BLaER1 treated with 17β-estradiol and CSF1 and Interleukin-3, amounts not matched to agents 10 nM and 100 nM (cell line): ENCODE data around the gene ARMC6.
A peak's percentile ranks its signal among the peaks of the same experiment; 100 is the strongest.

ENCODE experiments used
- H3K27ac ChIP-seq, 11 experiments: shearing (Covaris generic); formaldehyde crosslinking; 2 replicates each; pipeline ENCODE4 v1.8.1; 2022
- H3K27me3 ChIP-seq, 11 experiments: shearing (Covaris generic); formaldehyde crosslinking; 2 replicates each; pipeline ENCODE4 v1.8.1; 2022
- H3K36me3 ChIP-seq, 11 experiments: shearing (Covaris generic); formaldehyde crosslinking; 2 replicates each; pipeline ENCODE4 v1.8.1; 2022
- H3K4me1 ChIP-seq, 10 experiments: shearing (Covaris generic); formaldehyde crosslinking; 2 replicates each; pipeline ENCODE4 v1.8.1; 2022
- H3K4me2 ChIP-seq, 11 experiments: shearing (Covaris generic); formaldehyde crosslinking; 2 replicates each; pipeline ENCODE4 v1.8.1; 2022
- H3K4me3 ChIP-seq, 10 experiments: shearing (Covaris generic); formaldehyde crosslinking; 2 replicates each; pipeline ENCODE4 v1.8.1; 2022
- H3K9ac ChIP-seq, 11 experiments: shearing (Covaris generic); formaldehyde crosslinking; 2 replicates each; pipeline ENCODE4 v1.8.1; 2022
- H3K9me3 ChIP-seq, 11 experiments: shearing (Covaris generic); formaldehyde crosslinking; replicated peaks in 1 of 11; 2 replicates each; pipeline ENCODE4 v1.8.1; 2022
- H4K20me1 ChIP-seq, 11 experiments: shearing (Covaris generic); formaldehyde crosslinking; 2 replicates each; pipeline ENCODE4 v1.8.1; 2022
- Cebpa-rat ChIP-seq, 11 experiments: shearing (Covaris generic); IDR thresholded peaks; 2 replicates each; pipeline ENCODE4 v1.8.1; 2022

Gene ARMC6

GRCh38 chr19:19078801-19079200 lies 45.4 kb downstream of the ARMC6 start:
- peak overlapping the region in 5 of 11 experiments; percentile 14 to 73 (median 64); a peak in 5 of 22 replicates for H3K27ac ChIP-seq
- H3K9me3 ChIP-seq: no peaks in the 10 kb centered on the region
- peaks cover 0 to 7% (median 0%) of the 10 kb centered on the region in 11 experiments; a peak in 3 of 22 replicates for H4K20me1 ChIP-seq
- TF ChIP-seq Cebpa-rat (IDR thresholded peaks at IDR 0.05): peak in 1 of 11 experiments; percentile 44; a peak in 3 of 22 replicates
- H3K4me1 ChIP-seq: peaks cover 9 to 42% (median 30%) of the 10 kb centered on the region in 10 experiments
- H3K27me3 ChIP-seq: no peaks in the 10 kb centered on the region
- no peak overlapping the region for H3K9ac ChIP-seq
- no peak overlapping the region for H3K4me3 ChIP-seq
- no peak overlapping the region for H3K4me2 ChIP-seq
- H3K36me3 ChIP-seq: peaks cover 0 to 33% (median 1%) of the 10 kb centered on the region in 11 experiments; a peak in 9 of 22 replicates

- no peak overlapping the region for H3K9ac ChIP-seq
- no peaks in the 10 kb centered on the region for H3K27me3 ChIP-seq
- H3K4me1 ChIP-seq: peaks cover 9 to 34% (median 26%) of the 10 kb centered on the region in 10 experiments
- peaks cover 0 to 33% (median 0%) of the 10 kb centered on the region in 11 experiments; a peak in 9 of 22 replicates for H3K36me3 ChIP-seq
- H3K27ac ChIP-seq: no peak overlapping the region
- peaks cover 0 to 11% (median 0%) of the 10 kb centered on the region in 11 experiments; a peak in 3 of 22 replicates for H4K20me1 ChIP-seq
- no peaks in the 10 kb centered on the region for H3K9me3 ChIP-seq
- no peak overlapping the region for H3K4me3 ChIP-seq
- H3K4me2 ChIP-seq: no peak overlapping the region
- no peak for TF ChIP-seq Cebpa-rat (IDR thresholded peaks at IDR 0.05)
These were observed 46.2 kb downstream of the ARMC6 start for GRCh38 chr19:19079571-19079970.

GRCh38 chr19:19081642-19082151 lies 48.3 kb downstream of the ARMC6 start:
- H3K4me2 ChIP-seq: no peak overlapping the region; a peak in 1 of 22 replicates
- H3K27ac ChIP-seq: no peak overlapping the region
- H3K27me3 ChIP-seq: no peaks in the 10 kb centered on the region
- no peaks in the 10 kb centered on the region for H3K9me3 ChIP-seq
- 0 out of 22 replicates have a peak overlapping the region, but pooled peaks of 1 of the 11 experiments have one; percentile 15 for H3K9ac ChIP-seq
- peaks cover 0 to 14% (median 0%) of the 10 kb centered on the region in 11 experiments; a peak in 3 of 22 replicates for H4K20me1 ChIP-seq
- no peak for TF ChIP-seq Cebpa-rat (IDR thresholded peaks at IDR 0.05)
- H3K4me1 ChIP-seq: peaks cover 5 to 24% (median 16%) of the 10 kb centered on the region in 10 experiments
- H3K36me3 ChIP-seq: peaks cover 0 to 18% (median 0%) of the 10 kb centered on the region in 11 experiments; a peak in 7 of 22 replicates
- H3K4me3 ChIP-seq: no peak overlapping the region

- no peak overlapping the region for H3K27ac ChIP-seq
- peaks cover 0 to 17% (median 0%) of the 10 kb centered on the region in 11 experiments; a peak in 6 of 22 replicates for H3K36me3 ChIP-seq
- H3K4me2 ChIP-seq: no peak overlapping the region
- TF ChIP-seq Cebpa-rat (IDR thresholded peaks at IDR 0.05): no peak
- H3K9ac ChIP-seq: no peak overlapping the region
- H3K4me3 ChIP-seq: no peak overlapping the region
- H3K9me3 ChIP-seq: no peaks in the 10 kb centered on the region
- peaks cover 0 to 14% (median 0%) of the 10 kb centered on the region in 11 experiments; a peak in 3 of 22 replicates for H4K20me1 ChIP-seq
- H3K4me1 ChIP-seq: peaks cover 0 to 9% (median 0%) of the 10 kb centered on the region in 10 experiments; a peak in 5 of 20 replicates
- H3K27me3 ChIP-seq: no peaks in the 10 kb centered on the region
These were observed 50.2 kb downstream of the ARMC6 start for GRCh38 chr19:19083413-19084178.

- Histone ChIP-seq H3K4me3 (no peak overlapping the region), H3K4me2 (no peak overlapping the region), H4K20me1 (peaks cover 0 to 23% (median 0%) of the 10 kb centered on the region in 11 experiments; a peak in 4 of 22 replicates), H3K9me3 (no peaks in the 10 kb centered on the region), H3K9ac (no peak overlapping the region), H3K27me3 (no peaks in the 10 kb centered on the region), H3K27ac (no peak overlapping the region), H3K4me1 (peaks cover 0 to 7% (median 0%) of the 10 kb centered on the region in 10 experiments; a peak in 3 of 20 replicates), H3K36me3 (peaks cover 0 to 16% (median 0%) of the 10 kb centered on the region in 11 experiments; a peak in 6 of 22 replicates)
- no peak for TF ChIP-seq Cebpa-rat (IDR thresholded peaks at IDR 0.05)
These were observed 54.3 kb downstream of the ARMC6 start for GRCh38 chr19:19087676-19088075.

GRCh38 chr19:19094513-19094912 lies 61.1 kb downstream of the ARMC6 start:
- Histone ChIP-seq H3K4me1 (peaks cover 0 to 7% (median 0%) of the 10 kb centered on the region in 10 experiments; a peak in 3 of 20 replicates), H3K27ac (no peak overlapping the region), H3K4me3 (no peak overlapping the region), H3K9me3 (no peaks in the 10 kb centered on the region), H3K27me3 (no peaks in the 10 kb centered on the region), H3K36me3 (peaks cover 4 to 41% (median 21%) of the 10 kb centered on the region in 11 experiments; a peak in 13 of 22 replicates), H3K4me2 (no peak overlapping the region), H3K9ac (no peak overlapping the region), H4K20me1 (peaks cover 0 to 24% (median 0%) of the 10 kb centered on the region in 11 experiments; a peak in 3 of 22 replicates)
- TF ChIP-seq Cebpa-rat (IDR thresholded peaks at IDR 0.05): no peak

GRCh38 chr19:19095691-19096090 lies 62.3 kb downstream of the ARMC6 start:
- Histone ChIP-seq H3K4me3 (no peak overlapping the region), H3K27me3 (no peaks in the 10 kb centered on the region), H3K4me1 (peaks cover 0 to 3% (median 0%) of the 10 kb centered on the region in 10 experiments; a peak in 3 of 20 replicates), H4K20me1 (peaks cover 0 to 28% (median 0%) of the 10 kb centered on the region in 11 experiments; a peak in 4 of 22 replicates), H3K27ac (no peak overlapping the region), H3K36me3 (peaks cover 4 to 47% (median 26%) of the 10 kb centered on the region in 11 experiments; a peak in 14 of 22 replicates), H3K9ac (no peak overlapping the region), H3K4me2 (no peak overlapping the region), H3K9me3 (no peaks in the 10 kb centered on the region)
- TF ChIP-seq Cebpa-rat (IDR thresholded peaks at IDR 0.05): no peak

GRCh38 chr19:19096641-19097627 lies 63.5 kb downstream of the ARMC6 start:
- no peaks in the 10 kb centered on the region for H3K4me1 ChIP-seq
- H3K9ac ChIP-seq: no peak overlapping the region
- H3K4me2 ChIP-seq: no peak overlapping the region
- no peaks in the 10 kb centered on the region for H3K9me3 ChIP-seq
- H3K4me3 ChIP-seq: no peak overlapping the region
- H3K27ac ChIP-seq: no peak overlapping the region
- no peaks in the 10 kb centered on the region for H3K27me3 ChIP-seq
- peaks cover 0 to 30% (median 0%) of the 10 kb centered on the region in 11 experiments; a peak in 3 of 22 replicates for H4K20me1 ChIP-seq
- no peak for TF ChIP-seq Cebpa-rat (IDR thresholded peaks at IDR 0.05)
- peaks cover 4 to 53% (median 38%) of the 10 kb centered on the region in 11 experiments; a peak in 15 of 22 replicates for H3K36me3 ChIP-seq
